Activated CD8-positive, alpha-beta memory T cell treated with anti-CD3 and anti-CD28 coated beads, Interleukin-2, amount 50 U/mL, for 1 hour (primary cell): Measurements from ENCODE around the gene OPRL1.
"Not testable (repeated sequence)": the region's sequence is repeated elsewhere in the genome, so short reads cannot be mapped to it uniquely, and the experiment has no call there.

Source experiments
- DNase-seq: peaks from one replicate; pipeline ENCODE4 v3.0.0-alpha.2; 2020; ENCODE audit errors: extremely low read depth

OPRL1 gene

GRCh38 chr20:64083804-64084684, 4.2 kb downstream of the OPRL1 start, which contains the start of gene LKAAEAR1:
Gene LKAAEAR1 (minus strand): TSS chr20:64084398. CDS start chr20:64084219, 179 bp downstream.
- DNase-seq, result no peak

GRCh38 chr20:64084685-64085152, 4.8 kb downstream of the OPRL1 start:
- no peak for DNase-seq

GRCh38 chr20:64086801-64087200, 6.9 kb downstream of the OPRL1 start:
- no peak for DNase-seq

- DNase-seq, result not testable (repeated sequence)
Observed at GRCh38 chr20:64087226-64087825, 7.4 kb downstream of the OPRL1 start.

GRCh38 chr20:64088586-64088985, 8.7 kb downstream of the OPRL1 start:
- not testable (repeated sequence) for DNase-seq

GRCh38 chr20:64090165-64090564, 10.3 kb downstream of the OPRL1 start:
- DNase-seq, result no peak

- no peak for DNase-seq
Observed at GRCh38 chr20:64091340-64091739, 11.5 kb downstream of the OPRL1 start.

GRCh38 chr20:64091770-64092169, 11.9 kb downstream of the OPRL1 start:
- no peak for DNase-seq

GRCh38 chr20:64092258-64093012, 12.6 kb downstream of the OPRL1 start:
- DNase-seq, result no peak

- DNase-seq, result no peak
Observed at GRCh38 chr20:64093013-64093503, 13.2 kb downstream of the OPRL1 start.

GRCh38 chr20:64095455-64095854, 15.6 kb downstream of the OPRL1 start:
- DNase-seq, result no peak

GRCh38 chr20:64095927-64096326, 16.0 kb downstream of the OPRL1 start:
- no peak for DNase-seq

GRCh38 chr20:64096535-64096934, 16.7 kb downstream of the OPRL1 start:
- DNase-seq, result no peak

GRCh38 chr20:64098471-64099013, 18.7 kb downstream of the OPRL1 start:
- DNase-seq, result no peak

GRCh38 chr20:64099086-64099786, 19.4 kb downstream of the OPRL1 start:
- DNase-seq, result no peak

GRCh38 chr20:64099880-64100565, 20.1 kb downstream of the OPRL1 start:
- no peak for DNase-seq

GRCh38 chr20:64100566-64100888, 20.6 kb downstream of the OPRL1 start:
- no peak for DNase-seq

GRCh38 chr20:64100946-64101688, 21.2 kb downstream of the OPRL1 start:
- no peak for DNase-seq

- DNase-seq, result no peak
Observed at GRCh38 chr20:64101731-64102621, 22.1 kb downstream of the OPRL1 start.
